HL-60 (cell line): ENCODE measurements around the gene P2RY6.

Experiments used
- GABPA ChIP-seq: IDR thresholded peaks from 2 replicates; pipeline ENCODE4 v1.6.1; 2012; ENCODE audit warnings: low read depth
- TF ChIP-seq, protein P1 (sequence below): IDR thresholded peaks from one replicate; pipeline ENCODE4 v1.5.1; 2011; ENCODE audit warnings: low read length, control low read depth, inconsistent platforms; ENCODE audit not compliant: insufficient read depth
- TF ChIP-seq, protein P2 (sequence below): IDR thresholded peaks from 2 replicates; pipeline ENCODE4 v1.6.1; 2012; ENCODE audit warnings: low read depth; ENCODE audit not compliant: insufficient replicate concordance

DNA sequence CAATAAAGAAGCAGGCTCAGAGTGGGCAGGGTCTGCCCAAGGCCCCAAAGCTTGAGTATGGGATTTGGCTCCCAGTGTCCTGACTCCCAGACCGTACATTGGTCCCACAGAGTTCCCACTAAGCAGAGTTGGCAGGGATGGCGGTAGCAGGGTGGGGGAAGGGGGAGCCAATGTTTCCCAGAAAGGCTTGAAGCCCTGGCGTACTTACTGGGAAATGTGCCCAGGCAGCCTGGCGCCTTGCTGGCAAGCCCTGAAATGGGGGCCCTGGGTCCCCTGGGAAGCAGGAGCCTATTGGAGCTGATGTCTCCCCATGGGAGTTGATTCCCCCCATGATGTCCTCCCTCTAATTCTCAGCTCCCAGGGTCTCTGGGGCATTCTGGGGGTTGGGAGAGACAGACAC lies 45.2 kb downstream of the P2RY6 start:
- TF ChIP-seq, protein P1, sequence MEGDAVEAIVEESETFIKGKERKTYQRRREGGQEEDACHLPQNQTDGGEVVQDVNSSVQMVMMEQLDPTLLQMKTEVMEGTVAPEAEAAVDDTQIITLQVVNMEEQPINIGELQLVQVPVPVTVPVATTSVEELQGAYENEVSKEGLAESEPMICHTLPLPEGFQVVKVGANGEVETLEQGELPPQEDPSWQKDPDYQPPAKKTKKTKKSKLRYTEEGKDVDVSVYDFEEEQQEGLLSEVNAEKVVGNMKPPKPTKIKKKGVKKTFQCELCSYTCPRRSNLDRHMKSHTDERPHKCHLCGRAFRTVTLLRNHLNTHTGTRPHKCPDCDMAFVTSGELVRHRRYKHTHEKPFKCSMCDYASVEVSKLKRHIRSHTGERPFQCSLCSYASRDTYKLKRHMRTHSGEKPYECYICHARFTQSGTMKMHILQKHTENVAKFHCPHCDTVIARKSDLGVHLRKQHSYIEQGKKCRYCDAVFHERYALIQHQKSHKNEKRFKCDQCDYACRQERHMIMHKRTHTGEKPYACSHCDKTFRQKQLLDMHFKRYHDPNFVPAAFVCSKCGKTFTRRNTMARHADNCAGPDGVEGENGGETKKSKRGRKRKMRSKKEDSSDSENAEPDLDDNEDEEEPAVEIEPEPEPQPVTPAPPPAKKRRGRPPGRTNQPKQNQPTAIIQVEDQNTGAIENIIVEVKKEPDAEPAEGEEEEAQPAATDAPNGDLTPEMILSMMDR = no peak
- no peak for TF ChIP-seq GABPA
- TF ChIP-seq, protein P2, sequence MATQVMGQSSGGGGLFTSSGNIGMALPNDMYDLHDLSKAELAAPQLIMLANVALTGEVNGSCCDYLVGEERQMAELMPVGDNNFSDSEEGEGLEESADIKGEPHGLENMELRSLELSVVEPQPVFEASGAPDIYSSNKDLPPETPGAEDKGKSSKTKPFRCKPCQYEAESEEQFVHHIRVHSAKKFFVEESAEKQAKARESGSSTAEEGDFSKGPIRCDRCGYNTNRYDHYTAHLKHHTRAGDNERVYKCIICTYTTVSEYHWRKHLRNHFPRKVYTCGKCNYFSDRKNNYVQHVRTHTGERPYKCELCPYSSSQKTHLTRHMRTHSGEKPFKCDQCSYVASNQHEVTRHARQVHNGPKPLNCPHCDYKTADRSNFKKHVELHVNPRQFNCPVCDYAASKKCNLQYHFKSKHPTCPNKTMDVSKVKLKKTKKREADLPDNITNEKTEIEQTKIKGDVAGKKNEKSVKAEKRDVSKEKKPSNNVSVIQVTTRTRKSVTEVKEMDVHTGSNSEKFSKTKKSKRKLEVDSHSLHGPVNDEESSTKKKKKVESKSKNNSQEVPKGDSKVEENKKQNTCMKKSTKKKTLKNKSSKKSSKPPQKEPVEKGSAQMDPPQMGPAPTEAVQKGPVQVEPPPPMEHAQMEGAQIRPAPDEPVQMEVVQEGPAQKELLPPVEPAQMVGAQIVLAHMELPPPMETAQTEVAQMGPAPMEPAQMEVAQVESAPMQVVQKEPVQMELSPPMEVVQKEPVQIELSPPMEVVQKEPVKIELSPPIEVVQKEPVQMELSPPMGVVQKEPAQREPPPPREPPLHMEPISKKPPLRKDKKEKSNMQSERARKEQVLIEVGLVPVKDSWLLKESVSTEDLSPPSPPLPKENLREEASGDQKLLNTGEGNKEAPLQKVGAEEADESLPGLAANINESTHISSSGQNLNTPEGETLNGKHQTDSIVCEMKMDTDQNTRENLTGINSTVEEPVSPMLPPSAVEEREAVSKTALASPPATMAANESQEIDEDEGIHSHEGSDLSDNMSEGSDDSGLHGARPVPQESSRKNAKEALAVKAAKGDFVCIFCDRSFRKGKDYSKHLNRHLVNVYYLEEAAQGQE = no peak
